GM12864 (cell line): ENCODE data around the gene EXOC7.
A peak's percentile ranks its signal among the peaks of the same experiment; 100 is the strongest.

Experiments
- DNase-seq: peaks from one replicate; pipeline ENCODE4 v3.0.0-alpha.2; 2011; ENCODE audit warnings: low read depth
- H3K4me3 ChIP-seq: 2 replicates; pipeline ENCODE4 v1.5.1; 2011; ENCODE audit warnings: mild to moderate bottlenecking, low read depth, low read length, control low read depth
- CTCF ChIP-seq: IDR thresholded peaks from 2 replicates; pipeline ENCODE4 v1.5.1; 2011; ENCODE audit warnings: low read depth, mild to moderate bottlenecking, moderate library complexity, low read length, control low read depth, inconsistent platforms; ENCODE audit errors: missing control alignments

Gene EXOC7

GRCh38 chr17:76115138-76115754 is 11.7 kb upstream of the EXOC7 start:
- no peak for TF ChIP-seq CTCF
- DNase-seq: no peak
- H3K4me3 ChIP-seq: no peak overlapping the region

GRCh38 chr17:76111956-76112355 is 8.4 kb upstream of the EXOC7 start:
- DNase-seq: no peak

GRCh38 chr17:76107509-76107908 is 3.9 kb upstream of the EXOC7 start:
- H3K4me3 ChIP-seq: no peak overlapping the region
- DNase-seq: no peak
- peak; percentile 9 for TF ChIP-seq CTCF

More at GRCh38 chr17:76111956-76112355, 8.4 kb upstream of the EXOC7 start:
- no peak for TF ChIP-seq CTCF
- H3K4me3 ChIP-seq: no peak overlapping the region

DNA sequence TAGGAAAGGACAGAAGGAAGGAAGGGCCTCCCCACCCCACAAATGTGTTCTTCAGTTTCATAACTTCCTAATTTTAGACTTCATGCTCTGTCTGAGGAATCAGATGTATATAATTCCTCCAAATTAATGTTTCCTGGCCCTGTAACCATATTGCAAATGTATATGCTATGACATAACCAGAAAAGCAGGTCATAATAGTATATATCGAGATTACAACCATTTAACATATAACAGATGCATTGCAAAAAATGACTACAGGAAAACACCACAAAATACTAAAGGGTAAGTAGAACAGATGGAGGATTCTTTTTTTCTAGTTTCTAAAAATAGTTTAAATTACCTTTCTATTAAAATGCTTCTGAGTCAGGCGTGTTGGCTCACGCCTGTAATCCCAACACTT is 3.1 kb upstream of the EXOC7 start:
- no peak for DNase-seq
- H3K4me3 ChIP-seq: no peak overlapping the region
- TF ChIP-seq CTCF: no peak

DNA sequence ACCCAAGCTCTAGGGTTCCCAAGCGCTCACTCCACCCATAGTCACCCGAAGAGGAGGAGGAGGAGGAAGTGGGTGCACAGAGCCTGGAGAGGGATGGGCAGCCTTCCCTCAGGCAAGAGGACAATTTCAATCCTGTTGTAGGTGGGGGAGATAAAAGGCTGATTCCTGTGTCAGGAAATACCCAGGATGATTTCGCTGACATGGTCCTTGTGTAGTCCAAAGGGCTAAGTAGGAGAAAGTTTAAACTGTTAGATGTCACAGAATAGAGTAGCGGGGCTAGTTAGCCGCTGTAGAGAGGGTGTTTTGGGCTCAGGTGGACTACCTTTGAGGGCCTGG is 1.3 kb upstream of the EXOC7 start:
- no peak for TF ChIP-seq CTCF
- H3K4me3 ChIP-seq: no peak overlapping the region
- no peak for DNase-seq

DNA sequence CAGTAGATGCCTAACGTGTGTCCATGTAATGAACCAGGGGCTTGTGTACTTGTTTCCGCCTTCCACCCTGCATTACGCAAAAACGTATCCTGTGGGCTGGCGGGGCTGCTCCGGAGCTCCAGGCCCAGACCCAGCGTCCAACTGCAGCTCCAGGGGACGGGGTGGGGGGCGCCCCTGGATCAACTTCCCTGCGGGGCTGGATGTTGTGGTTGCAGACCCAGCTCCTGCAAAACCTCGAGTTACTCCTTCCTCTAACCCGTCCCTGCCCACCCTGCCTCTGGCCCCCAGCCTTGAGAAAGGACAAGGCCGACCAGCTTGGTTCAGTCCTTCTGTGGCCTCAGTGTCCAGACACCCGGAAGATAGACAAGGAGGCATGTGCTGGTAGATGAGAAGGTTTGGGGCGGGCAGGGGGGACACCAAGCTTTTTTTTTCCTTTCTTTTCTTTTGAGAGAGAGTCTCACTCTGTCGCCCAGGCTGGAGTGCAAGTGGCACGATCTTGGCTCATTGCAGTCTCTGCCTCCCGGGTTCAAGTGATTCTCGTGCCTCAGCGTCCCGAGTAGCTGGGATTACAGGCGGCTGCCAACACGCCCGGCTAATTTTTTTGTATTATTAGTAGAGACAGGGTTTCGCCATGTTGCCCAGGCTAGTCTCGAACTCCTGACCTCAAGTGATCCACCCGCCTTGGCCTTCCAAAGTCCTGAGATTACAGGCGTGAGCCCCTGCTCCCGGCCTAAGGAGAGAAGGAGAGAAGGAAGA is 731 bp upstream of the EXOC7 start:
- no peak for TF ChIP-seq CTCF

GRCh38 chr17:76102944-76103273 is 678 bp downstream of the EXOC7 start:
- peak overlapping the region; percentile 94 for H3K4me3 ChIP-seq
- TF ChIP-seq CTCF: no peak
- DNase-seq: no peak

More for the DNA sequence above, 731 bp upstream of the EXOC7 start:
- DNase-seq: no peak
- H3K4me3 ChIP-seq: peak overlapping the region; percentile 94
